Measurements from ENCODE around the gene SPTLC2.

DNA sequence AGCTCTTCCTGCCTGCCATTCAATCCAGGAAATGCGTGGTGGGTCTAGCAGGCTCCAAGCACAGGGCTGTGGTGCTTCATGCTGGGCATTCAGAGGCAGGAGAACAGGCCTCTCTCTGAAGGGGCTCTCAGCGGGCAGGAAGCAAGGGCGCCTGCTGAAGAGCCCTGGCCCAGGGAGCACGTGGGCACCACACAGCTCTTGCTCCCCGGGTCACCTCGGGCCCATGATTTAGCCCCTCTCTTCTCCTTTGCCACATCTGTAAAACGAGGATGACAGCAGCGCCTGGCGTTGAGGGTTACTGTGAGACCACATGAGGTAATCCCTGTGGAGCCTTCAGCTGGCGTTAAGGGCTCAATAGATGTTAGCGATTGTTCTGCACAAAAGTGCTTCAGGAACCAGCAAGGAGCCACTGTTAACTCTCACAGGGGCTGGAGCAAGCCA is 37.6 kb upstream of the SPTLC2 start:
- TF ChIP-seq, protein P1, sequence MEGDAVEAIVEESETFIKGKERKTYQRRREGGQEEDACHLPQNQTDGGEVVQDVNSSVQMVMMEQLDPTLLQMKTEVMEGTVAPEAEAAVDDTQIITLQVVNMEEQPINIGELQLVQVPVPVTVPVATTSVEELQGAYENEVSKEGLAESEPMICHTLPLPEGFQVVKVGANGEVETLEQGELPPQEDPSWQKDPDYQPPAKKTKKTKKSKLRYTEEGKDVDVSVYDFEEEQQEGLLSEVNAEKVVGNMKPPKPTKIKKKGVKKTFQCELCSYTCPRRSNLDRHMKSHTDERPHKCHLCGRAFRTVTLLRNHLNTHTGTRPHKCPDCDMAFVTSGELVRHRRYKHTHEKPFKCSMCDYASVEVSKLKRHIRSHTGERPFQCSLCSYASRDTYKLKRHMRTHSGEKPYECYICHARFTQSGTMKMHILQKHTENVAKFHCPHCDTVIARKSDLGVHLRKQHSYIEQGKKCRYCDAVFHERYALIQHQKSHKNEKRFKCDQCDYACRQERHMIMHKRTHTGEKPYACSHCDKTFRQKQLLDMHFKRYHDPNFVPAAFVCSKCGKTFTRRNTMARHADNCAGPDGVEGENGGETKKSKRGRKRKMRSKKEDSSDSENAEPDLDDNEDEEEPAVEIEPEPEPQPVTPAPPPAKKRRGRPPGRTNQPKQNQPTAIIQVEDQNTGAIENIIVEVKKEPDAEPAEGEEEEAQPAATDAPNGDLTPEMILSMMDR (IDR thresholded peaks at IDR 0.05) = no peak
- TF ChIP-seq POLR2A (IDR thresholded peaks at IDR 0.05) = no peak
